Upper lobe of right lung (tissue), 1 donor: ENCODE measurements around the gene TRAPPC11. TPM values are rescaled to one million over a fixed set of nuclear protein-coding genes. Genes with fewer than 3 reads are reported as not detected.
"Not testable (repeated sequence)": the region's sequence is repeated elsewhere in the genome, so short reads cannot be mapped to it uniquely, and the experiment has no call there.

Experiments
- ATAC-seq: fragments of 200-7000 bp; cut with Tn5 transposase; one replicate; pipeline ENCODE4 v1.9.1; 2020; ENCODE audit warnings: mild to moderate bottlenecking, moderate library complexity
- DNase-seq: peaks from one replicate; pipeline ENCODE4 v3.0.0-alpha.2; 2020
- H3K27ac ChIP-seq: fragments of 200-600 bp; one replicate; pipeline ENCODE4 v1.8.0; 2022
- H3K27me3 ChIP-seq: fragments of 200-600 bp; one replicate; pipeline ENCODE4 v1.8.0; 2022; ENCODE audit warnings: mild to moderate bottlenecking
- H3K36me3 ChIP-seq: fragments of 200-600 bp; one replicate; pipeline ENCODE4 v1.8.0; 2022
- H3K4me1 ChIP-seq: fragments of 200-600 bp; one replicate; pipeline ENCODE4 v1.8.0; 2022
- H3K4me3 ChIP-seq: fragments of 200-600 bp; one replicate; pipeline ENCODE4 v1.8.0; 2022; ENCODE audit warnings: mild to moderate bottlenecking
- H3K9me3 ChIP-seq: fragments of 200-600 bp; one replicate; pipeline ENCODE4 v1.8.0; 2022
- intact Hi-C: fragments of 100-400 bp; cut with DNase I; formaldehyde crosslinking; loops from one replicate; pipeline ENCODE4 v1.11.0; 2022
- total RNA-seq: library from RNA; stranded (reverse); fragmentation: NEBNext Ultra II Directional; extraction: Animal tissue kit (Norgen Biotek cat#: 25700); gene quantifications from one replicate; pipeline ENCODE4 v1.2.1, GENCODE V29; 2021
- TF ChIP-seq, protein P1 (sequence below): fragments of 200-600 bp; IDR thresholded peaks from one replicate; pipeline ENCODE4 v1.8.0; 2022; ENCODE audit warnings: antibody characterized with exemption
- donor health status: DM: no; HTN: yes; CAD: no; lungs with severe emphysema.

The TRAPPC11 gene
- total RNA-seq, 1 donor from 2014 or later, result 31.7 TPM

DNA sequence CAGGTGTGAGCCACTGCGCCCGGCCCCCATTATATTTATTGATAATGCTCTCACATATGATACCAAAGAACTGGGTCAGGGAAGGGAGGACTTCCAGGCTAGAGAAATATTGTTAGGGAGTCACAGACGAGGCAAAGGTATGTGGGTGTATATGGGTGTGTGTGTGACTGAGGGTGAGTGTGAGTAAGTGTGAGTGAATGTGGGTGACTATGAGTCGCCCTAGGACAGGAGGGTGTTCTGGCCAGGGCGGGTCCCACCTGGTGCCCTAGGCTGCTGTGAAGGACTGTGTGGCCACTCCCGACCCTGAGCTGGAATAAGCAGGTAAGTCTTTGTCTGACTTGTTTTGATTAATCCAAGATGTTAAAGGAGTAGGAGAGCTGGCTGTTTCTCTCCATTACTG, 34.5 kb upstream of the TRAPPC11 start:
- no peaks in the 10 kb centered on the region for H3K36me3 ChIP-seq
- intact Hi-C loops, result no loop called here
- DNase-seq (no peak), ATAC-seq (peak; percentile 23)
- peaks cover 4% of the 10 kb centered on the region for H3K4me1 ChIP-seq
- no peak overlapping the region for H3K27ac ChIP-seq
- TF ChIP-seq, protein P1, sequence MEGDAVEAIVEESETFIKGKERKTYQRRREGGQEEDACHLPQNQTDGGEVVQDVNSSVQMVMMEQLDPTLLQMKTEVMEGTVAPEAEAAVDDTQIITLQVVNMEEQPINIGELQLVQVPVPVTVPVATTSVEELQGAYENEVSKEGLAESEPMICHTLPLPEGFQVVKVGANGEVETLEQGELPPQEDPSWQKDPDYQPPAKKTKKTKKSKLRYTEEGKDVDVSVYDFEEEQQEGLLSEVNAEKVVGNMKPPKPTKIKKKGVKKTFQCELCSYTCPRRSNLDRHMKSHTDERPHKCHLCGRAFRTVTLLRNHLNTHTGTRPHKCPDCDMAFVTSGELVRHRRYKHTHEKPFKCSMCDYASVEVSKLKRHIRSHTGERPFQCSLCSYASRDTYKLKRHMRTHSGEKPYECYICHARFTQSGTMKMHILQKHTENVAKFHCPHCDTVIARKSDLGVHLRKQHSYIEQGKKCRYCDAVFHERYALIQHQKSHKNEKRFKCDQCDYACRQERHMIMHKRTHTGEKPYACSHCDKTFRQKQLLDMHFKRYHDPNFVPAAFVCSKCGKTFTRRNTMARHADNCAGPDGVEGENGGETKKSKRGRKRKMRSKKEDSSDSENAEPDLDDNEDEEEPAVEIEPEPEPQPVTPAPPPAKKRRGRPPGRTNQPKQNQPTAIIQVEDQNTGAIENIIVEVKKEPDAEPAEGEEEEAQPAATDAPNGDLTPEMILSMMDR, result no peak
- H3K4me3 ChIP-seq, result no peak overlapping the region
- H3K9me3 ChIP-seq, result no peaks in the 10 kb centered on the region
- H3K27me3 ChIP-seq, result no peaks in the 10 kb centered on the region

DNA sequence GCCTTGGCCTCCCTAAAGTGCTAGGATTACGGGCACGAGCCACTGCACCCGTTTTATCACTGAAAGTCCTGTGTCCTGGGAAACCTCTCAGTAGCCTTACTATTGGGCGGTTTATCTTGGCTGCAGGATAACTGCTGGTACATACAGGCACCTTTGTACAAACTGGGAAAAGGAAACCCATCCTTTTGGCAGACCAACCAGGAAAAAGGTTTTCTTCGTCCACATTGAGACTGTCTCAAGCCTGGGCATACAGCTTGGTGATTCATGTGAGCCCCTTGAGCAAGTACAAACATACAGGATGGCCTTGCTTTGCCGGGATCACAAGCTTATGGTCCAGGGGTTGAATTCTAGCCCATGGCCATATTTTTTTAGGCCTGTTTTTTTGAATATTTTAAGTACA, 32.9 kb upstream of the TRAPPC11 start:
- intact Hi-C loops, result no loop called here
- DNase-seq, result no peak
- no peak overlapping the region for H3K27ac ChIP-seq

DNA sequence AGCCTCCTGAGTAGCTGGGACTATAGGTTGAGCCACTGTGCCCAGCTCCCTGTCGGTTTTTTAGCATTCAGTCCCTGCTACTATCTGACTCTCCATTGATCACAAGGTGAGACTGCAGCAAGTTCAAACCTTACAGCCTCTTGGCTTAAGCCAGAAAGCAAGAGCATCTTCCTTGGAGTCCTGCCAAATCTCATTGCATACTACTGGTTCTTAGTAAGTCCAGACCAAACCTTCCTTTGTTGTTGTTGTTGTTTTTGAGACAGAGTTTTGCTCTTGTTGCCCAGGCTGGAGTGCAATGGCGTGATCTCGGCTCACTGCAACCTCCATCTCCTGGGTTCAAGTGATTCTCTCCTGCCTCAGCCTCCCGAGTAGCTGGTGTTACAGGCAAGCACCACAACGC, 31.8 kb upstream of the TRAPPC11 start:
- H3K4me3 ChIP-seq, H3K27ac ChIP-seq, H3K27me3 ChIP-seq, H3K4me1 ChIP-seq, H3K36me3 ChIP-seq, intact Hi-C loops, DNase-seq, H3K9me3 ChIP-seq, ATAC-seq: not testable (repeated sequence)

More for the DNA sequence above, 32.9 kb upstream of the TRAPPC11 start:
- H3K4me3 ChIP-seq, result no peak overlapping the region
- no peaks in the 10 kb centered on the region for H3K36me3 ChIP-seq
- ATAC-seq, result no peak
- no peaks in the 10 kb centered on the region for H3K9me3 ChIP-seq
- H3K27me3 ChIP-seq, result no peaks in the 10 kb centered on the region
- TF ChIP-seq, protein P1, result no peak
- peaks cover 4% of the 10 kb centered on the region for H3K4me1 ChIP-seq

DNA sequence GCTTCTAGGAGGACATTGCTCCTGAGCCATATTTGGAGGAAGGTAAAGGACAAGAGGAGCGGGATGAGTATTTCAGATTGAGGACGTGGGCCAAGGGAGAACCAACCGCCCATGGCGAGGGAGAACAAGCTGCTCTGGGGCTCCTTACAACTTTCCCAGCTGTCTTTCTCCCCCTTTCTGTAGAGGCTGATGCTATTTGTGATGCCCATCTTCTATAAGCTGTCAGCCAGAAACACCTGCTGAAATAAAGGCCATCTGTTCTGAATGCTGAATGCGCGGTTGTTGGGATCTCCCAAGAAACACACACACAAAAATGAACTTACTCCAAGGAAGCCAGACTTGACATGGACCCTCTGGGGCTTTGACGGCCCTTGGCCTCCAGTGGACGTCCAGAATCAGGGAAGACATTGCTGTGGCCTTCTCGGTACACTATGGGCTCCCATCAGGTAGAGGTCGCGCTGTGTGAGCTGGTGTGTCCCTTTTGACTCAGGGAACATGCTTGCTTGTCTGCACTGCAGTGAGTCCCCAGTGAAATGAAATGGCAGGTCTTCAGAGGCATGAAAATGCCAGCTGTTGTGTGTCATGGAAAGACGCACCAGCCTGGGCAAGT, 31.0 kb upstream of the TRAPPC11 start:
- TF ChIP-seq, protein P1, result no peak
- H3K27ac ChIP-seq, result no peak overlapping the region
- H3K9me3 ChIP-seq, result no peaks in the 10 kb centered on the region
- no peak overlapping the region for H3K4me3 ChIP-seq
- intact Hi-C loops, result no loop called here
- no peaks in the 10 kb centered on the region for H3K27me3 ChIP-seq
- no peaks in the 10 kb centered on the region for H3K4me1 ChIP-seq
- ATAC-seq, result no peak
- H3K36me3 ChIP-seq, result no peaks in the 10 kb centered on the region
- DNase-seq, result no peak

DNA sequence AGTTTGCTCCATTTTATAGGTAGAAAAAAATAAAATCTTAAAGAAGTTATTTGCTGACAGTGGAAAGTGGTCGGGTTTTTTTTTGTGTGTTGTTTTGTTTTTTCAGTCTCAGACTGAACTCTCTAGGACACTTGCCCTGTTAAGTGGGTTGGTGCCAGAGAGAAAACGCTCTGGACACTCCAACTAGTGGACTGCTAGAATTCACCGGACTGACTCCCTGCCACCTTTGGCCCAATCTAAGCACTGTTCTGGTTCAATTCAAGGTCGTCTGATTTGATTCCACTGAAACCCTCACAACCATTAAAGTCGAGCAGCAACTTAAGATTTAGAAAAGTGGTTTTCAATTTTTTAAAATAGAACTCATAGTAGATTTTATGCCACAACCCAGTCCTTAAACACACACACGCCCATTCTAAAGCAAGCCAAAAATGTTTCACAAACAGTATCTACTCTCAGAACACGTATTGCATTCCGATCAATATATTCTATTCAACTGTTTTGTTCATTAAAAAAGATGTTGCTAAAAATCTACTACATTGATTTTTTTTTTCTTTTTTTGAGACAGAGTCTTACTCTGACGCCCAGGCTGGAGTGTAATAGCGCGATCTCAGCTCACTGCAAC, 27.4 kb upstream of the TRAPPC11 start:
- ATAC-seq (no peak), DNase-seq (no peak)
- Histone ChIP-seq H3K4me1 (no peaks in the 10 kb centered on the region), H3K4me3 (no peak overlapping the region), H3K9me3 (no peaks in the 10 kb centered on the region), H3K27ac (no peak overlapping the region), H3K36me3 (no peaks in the 10 kb centered on the region), H3K27me3 (no peaks in the 10 kb centered on the region)
- TF ChIP-seq, protein P1, result no peak
- intact Hi-C loops, result no loop called here

DNA sequence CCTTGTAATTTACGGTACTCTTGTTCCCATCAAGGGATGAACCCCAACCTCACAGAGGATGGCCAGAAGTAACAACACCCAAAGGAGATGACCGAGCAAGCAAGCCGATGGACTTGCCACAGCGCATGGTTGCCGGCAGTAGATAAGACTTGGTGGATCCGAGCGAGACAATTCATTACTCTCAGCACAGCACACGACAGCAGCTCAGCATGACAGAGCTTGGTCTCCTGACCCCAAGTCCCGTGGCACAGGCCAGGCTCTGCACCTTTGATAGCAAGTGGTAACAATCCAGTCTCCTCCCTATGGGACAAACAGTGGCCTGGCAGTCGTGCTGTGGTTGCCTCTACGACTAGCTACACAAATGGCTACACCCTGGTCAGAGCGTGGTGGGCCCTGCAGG, 26.4 kb upstream of the TRAPPC11 start:
- H3K36me3 ChIP-seq, result no peaks in the 10 kb centered on the region
- H3K9me3 ChIP-seq, result no peaks in the 10 kb centered on the region
- no peaks in the 10 kb centered on the region for H3K27me3 ChIP-seq
- intact Hi-C loops, result no loop called here
- no peak overlapping the region for H3K4me3 ChIP-seq
- H3K27ac ChIP-seq, result no peak overlapping the region
- no peaks in the 10 kb centered on the region for H3K4me1 ChIP-seq
- TF ChIP-seq, protein P1, result no peak
- DNase-seq, result no peak
- no peak for ATAC-seq
